HG02763 (cell line): ENCODE data around the gene OR5H1.
"Not testable (repeated sequence)": the region's sequence is repeated elsewhere in the genome, so short reads cannot be mapped to it uniquely, and the experiment has no call there.

Experiments used
- ATAC-seq: cut with Tn5 transposase; IDR thresholded peaks from one replicate; pipeline ENCODE4 v1.9.1; 2021; ENCODE audit warnings: mild to moderate bottlenecking, moderate library complexity; ENCODE audit not compliant: unreplicated experiment

The OR5H1 gene

GRCh38 chr3:98130421-98130820 is at the start of gene OR5H1:
Gene OR5H1 (plus strand): TSS chr3:98130721. CDS start chr3:98132698, 1,977 bp downstream.
- no peak for ATAC-seq

- ATAC-seq: no peak
Observed at GRCh38 chr3:98086873-98087272, 43.6 kb upstream of the OR5H1 start, which contains the start of gene OR5AC2. Gene OR5AC2 (plus strand): TSS chr3:98087173. CDS start chr3:98087173, 0 bp downstream.

DNA sequence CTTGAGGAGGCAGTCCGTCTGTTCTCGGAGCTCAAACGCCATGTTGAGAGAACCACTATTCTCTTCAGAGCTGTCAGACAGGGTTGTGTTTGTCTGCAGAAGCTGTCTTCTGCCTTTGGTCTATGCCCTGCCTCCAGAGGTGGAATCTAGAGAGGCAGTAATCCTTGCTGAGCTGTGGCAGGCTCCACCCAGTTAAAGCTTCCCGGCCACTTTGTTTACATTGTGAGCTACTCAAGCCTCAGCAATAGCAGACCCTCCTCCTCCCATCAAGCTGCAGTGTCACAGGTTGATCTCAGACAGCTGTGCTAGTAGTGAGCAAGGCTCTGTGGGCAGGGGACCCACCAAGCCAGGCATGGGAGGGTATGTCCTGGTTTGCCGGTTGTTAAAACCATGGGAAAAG is 34.6 kb upstream of the OR5H1 start:
- no peak for ATAC-seq

- ATAC-seq: no peak
Observed at GRCh38 chr3:98099848-98100247, 30.7 kb upstream of the OR5H1 start.

- ATAC-seq: no peak
Observed at GRCh38 chr3:98108162-98108561, 22.4 kb upstream of the OR5H1 start.

GRCh38 chr3:98109807-98110549 is 20.5 kb upstream of the OR5H1 start:
- ATAC-seq: no peak

GRCh38 chr3:98110550-98110908 is 20.0 kb upstream of the OR5H1 start:
- no peak for ATAC-seq

- no peak for ATAC-seq
Observed at GRCh38 chr3:98114264-98114663, 16.3 kb upstream of the OR5H1 start.

DNA sequence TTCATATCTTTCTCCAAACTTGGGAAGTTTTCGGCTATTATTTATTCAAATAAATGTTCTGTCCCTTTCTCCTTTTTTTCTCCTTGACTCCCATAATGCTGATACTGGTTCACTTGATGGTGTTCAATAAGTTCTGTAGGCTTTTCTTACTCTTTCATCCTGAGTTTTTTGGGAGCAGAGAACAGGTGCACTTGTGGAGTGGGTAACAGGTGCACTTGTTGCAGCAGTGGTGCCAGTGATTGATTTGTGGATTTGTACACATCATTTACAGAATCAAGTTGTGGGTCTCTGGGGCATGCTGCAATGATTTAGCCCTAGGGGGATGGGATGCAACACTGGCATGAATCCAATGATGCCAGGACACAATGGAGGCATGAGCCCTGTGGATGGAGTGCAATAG is 14.8 kb upstream of the OR5H1 start:
- no peak for ATAC-seq

DNA sequence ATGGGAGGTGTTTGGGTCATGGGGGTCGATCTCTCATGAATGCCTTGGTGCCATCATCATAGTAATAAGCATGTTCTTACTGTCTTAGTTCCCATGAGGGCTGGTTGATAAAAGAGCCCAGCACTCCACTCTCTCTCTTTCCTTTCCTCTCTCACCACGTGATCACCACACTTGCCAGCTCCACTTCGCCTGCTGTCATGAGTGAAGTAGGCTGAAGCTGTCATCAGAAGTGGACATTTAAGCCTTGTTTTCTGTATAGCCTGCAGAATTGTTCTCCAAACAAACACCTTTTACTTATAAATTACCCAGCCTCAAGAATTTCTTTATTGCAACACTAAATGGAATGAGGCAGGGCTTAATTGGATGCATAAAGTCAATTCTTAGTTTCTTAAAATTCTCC is 6.1 kb downstream of the OR5H1 start:
- no peak for ATAC-seq

GRCh38 chr3:98137826-98138557 is 7.5 kb downstream of the OR5H1 start:
- ATAC-seq: not testable (repeated sequence)

GRCh38 chr3:98140531-98140930 is 10.0 kb downstream of the OR5H1 start:
- no peak for ATAC-seq

DNA sequence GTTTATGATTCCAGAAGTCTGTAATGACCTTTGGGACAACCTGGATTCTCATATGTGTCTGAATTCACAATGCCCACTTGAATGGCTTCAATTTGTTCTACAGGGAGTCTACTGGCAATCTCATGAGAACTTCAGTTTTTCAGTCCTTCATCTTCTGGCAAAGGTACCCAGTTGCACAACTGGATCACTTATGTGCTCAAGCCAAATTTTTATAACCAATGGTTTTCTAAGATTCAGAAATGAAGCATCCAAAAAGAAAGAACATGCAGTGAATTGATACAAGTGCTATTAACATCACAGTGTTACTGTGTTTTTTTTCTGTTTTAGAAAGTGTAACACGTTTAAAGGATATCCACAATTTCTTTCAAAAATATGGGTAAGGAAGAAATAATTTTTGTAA is 16.7 kb downstream of the OR5H1 start, which contains the start of gene OR5H14:
Gene OR5H14, plus strand, starts transcription at position 301 of the 400 bp plus-strand sequence. CDS start 1,907 bp downstream, outside the sequence.
- no peak for ATAC-seq

GRCh38 chr3:98148751-98149150 is 18.2 kb downstream of the OR5H1 start:
- no peak for ATAC-seq

GRCh38 chr3:98149456-98149855 is 18.9 kb downstream of the OR5H1 start:
- not testable (repeated sequence) for ATAC-seq

GRCh38 chr3:98151241-98151640 is 20.7 kb downstream of the OR5H1 start:
- ATAC-seq: no peak

DNA sequence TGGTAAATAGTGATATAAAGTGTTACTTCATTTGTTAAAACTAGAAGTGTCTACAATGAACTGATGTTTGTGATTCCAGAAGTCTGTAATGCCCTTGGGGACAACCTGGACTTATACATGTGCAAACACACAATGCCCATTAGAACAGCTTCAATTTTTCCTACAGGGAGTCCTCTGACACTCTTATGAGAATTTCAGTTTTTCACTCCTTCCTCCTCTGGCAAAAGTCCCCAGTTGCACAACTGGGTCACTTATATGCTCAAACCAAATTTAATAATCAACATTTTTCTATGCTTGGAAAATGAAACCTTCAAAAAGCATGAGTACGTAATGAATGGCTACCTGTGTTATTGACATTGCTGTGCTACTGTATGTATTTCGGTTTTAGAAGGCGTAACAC is 35.9 kb downstream of the OR5H1 start, which contains the start of gene OR5H15:
Gene OR5H15, plus strand, starts transcription at position 301 of the 400 bp plus-strand sequence. CDS start 2,004 bp downstream, outside the sequence.
- no peak for ATAC-seq

- ATAC-seq: no peak
Observed at GRCh38 chr3:98171071-98171470, 40.5 kb downstream of the OR5H1 start.

GRCh38 chr3:98172621-98173020 is 42.1 kb downstream of the OR5H1 start:
- no peak for ATAC-seq

GRCh38 chr3:98180319-98180890 is 49.9 kb downstream of the OR5H1 start:
- ATAC-seq: no peak

DNA sequence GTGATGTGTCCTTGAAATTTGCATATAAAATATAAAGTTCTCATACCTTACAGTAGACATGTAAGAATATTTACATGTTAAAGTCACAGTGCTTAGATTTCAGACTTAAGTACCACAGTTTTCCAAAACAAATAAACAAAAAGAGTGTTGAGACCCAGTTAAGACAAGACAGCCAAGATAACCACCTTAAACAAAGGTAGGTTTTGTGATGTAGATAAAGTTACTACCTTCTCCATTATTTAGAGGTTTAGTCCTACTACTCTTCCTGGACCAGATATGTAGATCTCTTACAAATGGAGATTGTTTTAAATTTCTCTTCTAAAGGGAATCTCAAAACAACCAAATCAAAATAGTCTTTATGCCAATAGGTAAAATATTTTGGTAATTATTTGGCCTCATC is 51.7 kb downstream of the OR5H1 start:
- no peak for ATAC-seq

- ATAC-seq: no peak
Observed at GRCh38 chr3:98185180-98185579, 54.7 kb downstream of the OR5H1 start.
